Heart right ventricle (tissue), 16 donors: ENCODE measurements around the gene SEL1L. TPM values are rescaled to one million over a fixed set of nuclear protein-coding genes. Genes with fewer than 3 reads are reported as not detected.
"Not testable (repeated sequence)": the region's sequence is repeated elsewhere in the genome, so short reads cannot be mapped to it uniquely, and the experiment has no call there.

ENCODE experiments used
- ATAC-seq, 8 donors: fragments of 200-7000 bp; cut with Tn5 transposase; one replicate each; pipeline ENCODE4 v1.9.1; 2020; ENCODE audit warnings: mild to moderate bottlenecking in 8 of 8, moderate library complexity in 8 of 8, moderate number of reproducible peaks in 1 of 8
- DNase-seq, 2 donors: peaks; one replicate each; pipeline ENCODE4 v3.0.0-alpha.2; 2020
- H3K27ac ChIP-seq, 10 donors: fragments of 200-600 bp; sonication (generic) in 2 of 10; one replicate each; pipeline versions ENCODE4 v1.5.0 to v1.8.0; 2020 to 2022; ENCODE audit warnings: mild to moderate bottlenecking in 3 of 10
- H3K27me3 ChIP-seq, 7 donors: fragments of 200-600 bp; one replicate each; pipeline ENCODE4 v1.8.0; 2021 to 2022; ENCODE audit warnings: mild to moderate bottlenecking in 2 of 7
- H3K36me3 ChIP-seq, 9 donors: fragments of 200-600 bp; sonication (generic) in 1 of 9; one replicate each; pipeline versions ENCODE4 v1.5.0 to v1.8.0; 2020 to 2022; ENCODE audit warnings: mild to moderate bottlenecking in 2 of 9
- H3K4me1 ChIP-seq, 9 donors: fragments of 200-600 bp; sonication (generic) in 1 of 9; one replicate each; pipeline versions ENCODE4 v1.5.0 to v1.8.0; 2020 to 2022; ENCODE audit warnings: mild to moderate bottlenecking in 4 of 9
- H3K4me3 ChIP-seq, 10 donors: fragments of 200-600 bp; sonication (generic) in 2 of 10; one replicate each; pipeline versions ENCODE4 v1.5.0 to v1.8.0; 2020 to 2022; ENCODE audit warnings: mild to moderate bottlenecking in 7 of 10, moderate library complexity in 2 of 10
- H3K9me3 ChIP-seq, 11 donors: fragments of 200-600 bp in 10 of 11; sonication (generic) in 2 of 11; one replicate each; pipeline versions ENCODE4 v1.5.0 to v1.8.0; 2013 to 2022; ENCODE audit warnings: mild to moderate bottlenecking in 2 of 11, control low read depth in 1 of 11, moderate library complexity in 1 of 11
- whole genome bisulfite sequencing, 2 donors: extraction: QIAGEN DNeasy Blood & Tissue Kit; methylation state at CpG; one replicate each; pipeline ENCODE4 v1.1.7; 2013; ENCODE audit warnings: inconsistent platforms in 1 of 2; 5-methylcytosine and 5-hydroxymethylcytosine counted together
- intact Hi-C, 10 donors: fragments of 100-400 bp; cut with DNase I; formaldehyde crosslinking; loops; one replicate each; pipeline versions ENCODE4 v1.11.1 to v1.14.2; 2022
- polyA plus RNA-seq, 2 donors: library from polyadenylated mRNA; stranded (reverse); fragments of 200-250 nt; gene quantifications; one replicate each; pipeline ENCODE4 v1.2.3, GENCODE V29; 2013
- total RNA-seq, 10 donors: library from RNA; stranded (reverse); fragmentation: NEBNext Ultra II Directional in 3 of 10; extraction: Animal tissue kit (Norgen Biotek cat#: 25700) in 3 of 10; gene quantifications; one replicate each; pipeline versions ENCODE4 v1.2.1 to v1.2.4, GENCODE V29; 2021 to 2023
- TF ChIP-seq, protein P1 (sequence below), 9 donors: fragments of 200-600 bp; sonication (generic) in 2 of 9; IDR thresholded peaks; one replicate each; pipeline versions ENCODE4 v1.5.0 to v1.8.0; 2021 to 2022; ENCODE audit warnings: antibody characterized with exemption in 9 of 9, mild to moderate bottlenecking in 5 of 9, moderate library complexity in 1 of 9
- donor health status: Arrhythmogenic right ventricular cardiomyopathy.
- donor health status: ischemic (EF 13 %, LVEDD 7.1; RV severe dilation, severe dysfunction).
- donor health status: healthy with polysubstance abuse.
- donor health status: DM: no; HTN: yes; CAD: no.
- donor health status: DM: no; HTN: no; CAD: no.
- donor health status: ischemic (EF 25% LVEDD 6.9; RV normal size, moderate dysfunction).
- donor health status: ischemic (EF 25% LVEDD 5.7; RV mildly dilated, moderate dysfunction).
- donor health status: healthy.
- donor health status: DM: yes; HTN: yes; CAD: no.
- donor health status: Ischemic cardiomyopathy.
- donor health status: ischemic (EF 35%, LVEDD 5.7; RV mildly dilated, moderate dysfunction).
- donor health status: nonischemic (EF 11% LVEDD 7.7; RV severe dilation, severe dysfunction).
- donor health status: DM: yes; HTN: yes; CAD: no.
- donor health status: PGD.
- donor health status: ischemic (EF 29% LVEDD 5.4; RV normal size, mild dysfunction).
- donor health status: nonischemic (EF 23%, LVEDD 6.1; RV moderate dilation, normal function).

Gene SEL1L
- total and polyA plus RNA-seq, 12 donors = 10.6 to 87.7 (median 57.1) TPM

DNA sequence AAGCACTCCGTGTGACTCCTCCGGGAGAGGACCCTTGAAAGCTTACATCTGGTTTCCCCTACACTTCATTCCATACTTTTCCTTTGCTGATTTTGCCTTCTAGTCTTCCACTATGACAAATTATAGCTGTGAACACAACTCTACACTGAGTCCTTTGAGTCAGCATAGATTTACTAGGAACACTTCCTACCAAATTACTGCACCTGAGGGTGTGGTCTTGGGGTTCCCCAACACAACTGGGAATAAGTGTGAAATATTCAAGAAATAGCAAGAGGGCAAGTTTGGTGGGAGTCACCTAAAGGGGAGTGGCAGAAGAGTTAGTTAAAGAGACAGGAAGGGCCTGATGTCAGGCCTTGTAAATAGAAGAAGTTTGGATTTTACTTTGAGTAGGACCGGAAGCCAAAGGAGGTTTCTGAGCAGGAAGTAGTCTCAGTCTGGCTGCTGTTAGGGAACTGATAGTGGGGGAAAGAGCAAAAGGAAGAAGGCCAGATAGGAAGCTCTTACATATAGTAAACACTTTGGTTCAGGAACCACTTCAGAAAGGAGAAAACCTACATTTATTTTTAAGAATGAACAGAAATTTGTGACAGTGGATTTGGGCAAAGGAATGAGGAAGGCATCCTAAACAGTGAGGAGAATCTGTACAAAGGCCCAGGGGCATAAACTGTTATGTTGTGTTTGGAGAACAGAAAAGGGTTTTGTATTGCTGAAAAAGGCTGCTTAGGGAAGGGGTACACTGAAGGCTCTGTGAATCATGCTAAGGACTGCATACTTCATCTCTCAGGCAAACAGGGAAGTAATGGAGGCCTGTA is 14.2 kb downstream of the SEL1L start:
- H3K27me3 ChIP-seq = no peaks in the 10 kb centered on the region
- H3K36me3 ChIP-seq = peaks cover 0 to 88% (median 14%) of the 10 kb centered on the region in 9 donors
- no peaks in the 10 kb centered on the region for H3K9me3 ChIP-seq
- ATAC-seq (peak; percentile 56 to 86 (median 79)), DNase-seq (peak in 1 of 2 donors; percentile 29)
- WGBS, 2 donors = 35 to 36% methylated on average over 3 of the region's 3 CpGs
- peak overlapping the region in 9 of 10 donors; percentile 33 to 92 (median 69) for H3K27ac ChIP-seq
- H3K4me3 ChIP-seq = no peak overlapping the region
- intact Hi-C loops = loop anchor here in 1 of 10 donors (2.0 kb wide), 1 partner anchor 13 kb away; the partner anchor contains the start of gene SEL1L
- TF ChIP-seq, protein P1, sequence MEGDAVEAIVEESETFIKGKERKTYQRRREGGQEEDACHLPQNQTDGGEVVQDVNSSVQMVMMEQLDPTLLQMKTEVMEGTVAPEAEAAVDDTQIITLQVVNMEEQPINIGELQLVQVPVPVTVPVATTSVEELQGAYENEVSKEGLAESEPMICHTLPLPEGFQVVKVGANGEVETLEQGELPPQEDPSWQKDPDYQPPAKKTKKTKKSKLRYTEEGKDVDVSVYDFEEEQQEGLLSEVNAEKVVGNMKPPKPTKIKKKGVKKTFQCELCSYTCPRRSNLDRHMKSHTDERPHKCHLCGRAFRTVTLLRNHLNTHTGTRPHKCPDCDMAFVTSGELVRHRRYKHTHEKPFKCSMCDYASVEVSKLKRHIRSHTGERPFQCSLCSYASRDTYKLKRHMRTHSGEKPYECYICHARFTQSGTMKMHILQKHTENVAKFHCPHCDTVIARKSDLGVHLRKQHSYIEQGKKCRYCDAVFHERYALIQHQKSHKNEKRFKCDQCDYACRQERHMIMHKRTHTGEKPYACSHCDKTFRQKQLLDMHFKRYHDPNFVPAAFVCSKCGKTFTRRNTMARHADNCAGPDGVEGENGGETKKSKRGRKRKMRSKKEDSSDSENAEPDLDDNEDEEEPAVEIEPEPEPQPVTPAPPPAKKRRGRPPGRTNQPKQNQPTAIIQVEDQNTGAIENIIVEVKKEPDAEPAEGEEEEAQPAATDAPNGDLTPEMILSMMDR (IDR thresholded peaks at IDR 0.05) = no peak
- H3K4me1 ChIP-seq = peaks cover 6 to 51% (median 40%) of the 10 kb centered on the region in 9 donors

DNA sequence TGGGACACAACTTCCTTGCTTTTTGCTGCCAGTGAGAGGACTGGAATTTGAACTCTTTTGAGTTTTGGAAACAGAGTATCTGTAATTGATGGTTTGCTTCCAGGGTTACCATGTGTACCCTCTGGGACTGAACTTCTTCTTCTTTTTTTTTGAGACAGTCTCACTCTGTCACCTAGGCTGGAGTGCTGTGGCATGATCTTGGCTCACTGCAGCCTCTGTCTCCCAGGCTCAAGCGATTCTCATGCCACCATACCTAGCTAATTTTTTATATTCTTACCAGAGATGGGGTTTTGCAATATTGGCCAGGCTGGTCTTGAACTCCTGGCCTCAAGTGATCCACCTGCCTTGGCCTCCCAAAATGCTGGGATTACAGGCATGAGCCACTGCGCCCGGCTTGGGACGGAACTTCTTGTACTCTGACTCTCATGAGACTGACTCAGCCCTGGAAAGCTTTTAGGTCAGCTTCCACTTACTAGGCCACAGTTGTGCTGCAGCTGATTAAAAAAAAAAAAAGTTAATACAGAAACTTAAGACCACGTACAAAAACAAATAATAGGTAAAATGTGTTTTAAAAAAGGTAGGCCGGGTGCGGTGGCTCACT is 15.8 kb downstream of the SEL1L start:
- DNase-seq (peak in 1 of 2 donors; percentile 21), ATAC-seq (peak in 7 of 8 donors; percentile 57 to 90 (median 71))
- intact Hi-C loops = loop anchor here in 1 of 10 donors (2.0 kb wide), 1 partner anchor 15 kb away; the partner anchor contains the start of gene SEL1L

DNA sequence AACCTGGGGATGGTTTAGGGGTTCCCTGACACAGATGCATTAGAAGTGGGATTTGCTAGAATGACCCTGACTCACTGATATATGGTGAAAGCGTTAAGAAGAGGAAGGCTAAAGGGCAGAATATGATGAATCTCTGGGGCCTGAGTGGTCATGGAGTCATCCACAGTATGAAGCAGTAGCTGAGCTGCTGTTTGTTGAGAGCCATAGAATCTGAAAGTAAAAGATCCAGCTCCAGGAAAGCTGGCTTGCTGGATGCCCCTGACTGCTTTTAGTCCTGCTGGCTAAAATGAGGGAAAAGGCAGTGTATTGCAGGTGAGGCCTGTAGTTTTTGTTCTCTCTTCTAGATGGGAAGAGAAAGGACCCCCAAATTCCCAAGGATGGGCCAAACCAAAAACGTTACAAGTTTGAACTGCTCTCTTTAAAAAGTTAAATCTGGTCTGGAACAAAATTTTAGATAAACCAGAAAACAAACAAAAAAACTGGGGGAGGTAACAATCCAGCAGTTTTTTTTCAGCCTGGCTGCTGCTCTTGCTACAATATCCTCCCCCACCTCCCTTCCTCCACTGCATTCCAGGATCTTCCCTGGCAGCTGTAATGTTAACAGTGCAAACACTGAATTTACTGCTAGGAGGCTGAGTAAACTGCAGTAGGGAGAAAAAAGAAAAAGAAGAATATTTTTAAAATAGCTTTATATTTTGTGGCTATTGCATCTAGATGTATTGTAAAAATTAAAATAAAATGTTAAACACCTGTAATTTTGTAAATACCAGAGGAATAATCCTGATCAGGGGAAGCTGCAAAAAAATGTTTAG is 16.5 kb downstream of the SEL1L start:
- Histone ChIP-seq H3K4me3 (no peak overlapping the region), H3K4me1 (peaks cover 6 to 62% (median 40%) of the 10 kb centered on the region in 9 donors), H3K9me3 (peaks cover 0 to 11% (median 0%) of the 10 kb centered on the region in 11 donors), H3K36me3 (peaks cover 0 to 88% (median 13%) of the 10 kb centered on the region in 9 donors), H3K27ac (peak overlapping the region in 7 of 10 donors; percentile 23 to 92 (median 48)), H3K27me3 (no peaks in the 10 kb centered on the region)
- ATAC-seq (peak in 7 of 8 donors; percentile 49 to 80 (median 60)), DNase-seq (peak in 1 of 2 donors; percentile 36)
- TF ChIP-seq, protein P1 (IDR thresholded peaks at IDR 0.05) = no peak
- intact Hi-C loops = no loop called here
- WGBS, 2 donors = 40 to 50% methylated on average over 2 of the region's 2 CpGs

More for the DNA sequence above, 15.8 kb downstream of the SEL1L start:
- WGBS, 2 donors = 57 to 70% methylated on average over 7 of the region's 7 CpGs
- H3K27me3 ChIP-seq = no peaks in the 10 kb centered on the region
- H3K9me3 ChIP-seq = peaks cover 0 to 10% (median 0%) of the 10 kb centered on the region in 11 donors
- peaks cover 0 to 88% (median 18%) of the 10 kb centered on the region in 9 donors for H3K36me3 ChIP-seq
- H3K4me3 ChIP-seq = no peak overlapping the region
- peak overlapping the region in 7 of 10 donors; percentile 23 to 92 (median 35) for H3K27ac ChIP-seq
- TF ChIP-seq, protein P1 (IDR thresholded peaks at IDR 0.05) = no peak
- peaks cover 6 to 55% (median 40%) of the 10 kb centered on the region in 9 donors for H3K4me1 ChIP-seq

DNA sequence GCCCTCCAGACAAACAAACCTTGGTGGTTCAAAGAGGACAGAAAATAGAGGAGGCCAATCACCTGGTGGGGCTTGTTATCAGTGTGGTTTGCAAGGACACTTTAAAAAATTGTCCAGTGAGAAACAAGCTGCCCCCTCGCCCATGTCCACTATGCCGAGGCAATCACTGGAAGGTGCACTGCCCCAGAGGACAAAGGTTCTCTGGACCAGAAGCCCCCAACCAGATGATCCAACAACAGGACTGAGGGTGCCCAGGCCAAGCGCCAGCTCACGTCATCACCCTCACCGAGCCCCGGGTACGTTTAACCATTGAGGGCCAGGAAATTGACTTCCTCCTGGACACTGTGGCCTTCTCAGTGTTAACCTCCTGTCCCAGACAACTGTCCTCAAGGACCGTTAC is 17.7 kb downstream of the SEL1L start:
- not testable (repeated sequence) for DNase-seq
- H3K36me3 ChIP-seq = peaks cover 0 to 81% (median 7%) of the 10 kb centered on the region in 9 donors

DNA sequence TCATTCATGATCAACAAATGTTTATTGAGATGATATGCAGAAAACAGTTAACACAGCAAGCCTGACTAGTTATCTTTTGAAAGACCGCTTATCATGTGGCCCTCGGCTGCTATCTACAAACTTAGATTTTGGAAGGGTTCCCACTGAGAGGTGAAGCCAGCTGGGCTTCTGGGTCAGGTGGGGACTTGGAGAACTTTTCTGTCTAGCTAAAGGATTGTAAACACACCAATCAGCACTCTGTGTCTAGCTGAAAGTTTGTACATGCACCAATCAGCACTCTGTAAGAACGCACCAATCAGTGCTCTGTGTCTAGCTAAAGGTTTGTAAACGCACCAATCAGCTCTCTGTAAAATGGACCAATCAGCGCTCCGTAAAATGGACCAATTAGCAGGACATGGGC is 20.8 kb downstream of the SEL1L start:
- intact Hi-C loops, DNase-seq, H3K27me3 ChIP-seq, H3K4me3 ChIP-seq, ATAC-seq: not testable (repeated sequence)
- Histone ChIP-seq H3K36me3 (peaks cover 0 to 68% (median 7%) of the 10 kb centered on the region in 9 donors), H3K4me1 (peaks cover 0 to 59% (median 48%) of the 10 kb centered on the region in 9 donors), H3K9me3 (peaks cover 0 to 11% (median 0%) of the 10 kb centered on the region in 11 donors), H3K27ac (peak overlapping the region in 1 of 10 donors; percentile 3)
- WGBS, 2 donors = 76 to 87% methylated on average over 6 of the region's 6 CpGs

More for the DNA sequence above, 17.7 kb downstream of the SEL1L start:
- H3K27me3 ChIP-seq, H3K27ac ChIP-seq, intact Hi-C loops, H3K4me3 ChIP-seq, ATAC-seq: not testable (repeated sequence)
- Histone ChIP-seq H3K4me1 (peaks cover 6 to 64% (median 49%) of the 10 kb centered on the region in 9 donors), H3K9me3 (peaks cover 0 to 11% (median 0%) of the 10 kb centered on the region in 11 donors)
- WGBS, 2 donors = 73 to 76% methylated on average over 8 of the region's 8 CpGs
